Colonic mucosa (tissue), 4 donors: ENCODE data around the gene ANKRD30BL. TPM values are rescaled to one million over a fixed set of nuclear protein-coding genes. Genes with fewer than 3 reads are reported as not detected.
"Not testable (repeated sequence)": the region's sequence is repeated elsewhere in the genome, so short reads cannot be mapped to it uniquely, and the experiment has no call there.

Experiments used
- DNase-seq: peaks from one replicate; pipeline ENCODE4 v3.0.0-alpha.2; 2020
- H3K27ac ChIP-seq: fragments of 200-600 bp; one replicate; pipeline ENCODE4 v1.8.0; 2021
- H3K27me3 ChIP-seq: fragments of 200-600 bp; one replicate; pipeline ENCODE4 v1.8.0; 2021
- H3K36me3 ChIP-seq: fragments of 200-600 bp; one replicate; pipeline ENCODE4 v1.8.0; 2021
- H3K4me1 ChIP-seq: fragments of 200-600 bp; one replicate; pipeline ENCODE4 v1.8.0; 2021; ENCODE audit warnings: mild to moderate bottlenecking
- H3K4me3 ChIP-seq: fragments of 200-600 bp; one replicate; pipeline ENCODE4 v1.8.0; 2021
- H3K9ac ChIP-seq, 2 donors: one replicate each; pipeline ENCODE4 v1.7.0; 2013; ENCODE audit warnings: control low read depth in 2 of 2, low read depth in 2 of 2, low read length in 2 of 2
- H3K9me3 ChIP-seq: fragments of 200-600 bp; one replicate; pipeline ENCODE4 v1.8.0; 2021
- intact Hi-C: fragments of 100-400 bp; cut with DNase I; formaldehyde crosslinking; loops from one replicate; pipeline ENCODE4 v1.14.1; 2022
- total RNA-seq, 2 donors: library from RNA; stranded (reverse); fragmentation: NEBNext Ultra II Directional in 1 of 2; extraction: Animal tissue kit (Norgen Biotek cat#: 25700) in 1 of 2; gene quantifications; one replicate each; pipeline ENCODE4 v1.2.1, GENCODE V29; 2021
- TF ChIP-seq, protein P1 (sequence below): fragments of 200-600 bp; IDR thresholded peaks from one replicate; pipeline ENCODE4 v1.8.0; 2022; ENCODE audit warnings: antibody characterized with exemption, mild to moderate bottlenecking
- donor health status: healthy.
- donor health status: DM: no; HTN: no; CAD: no.
- donor health status: DM: no; HTN: no; CAD: no.

Gene ANKRD30BL, protein sequence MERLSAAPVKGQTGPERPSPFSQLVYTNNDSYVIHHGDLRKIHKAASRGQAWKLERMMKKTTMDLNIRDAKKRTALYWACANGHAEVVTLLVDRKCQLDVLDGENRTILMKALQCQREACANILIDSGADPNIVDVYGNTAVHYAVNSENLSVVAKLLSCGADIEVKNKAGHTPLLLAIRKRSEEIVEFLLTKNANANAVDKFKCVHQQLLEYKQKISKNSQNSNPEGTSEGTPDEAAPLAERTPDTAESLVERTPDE
- not detected for total RNA-seq

DNA sequence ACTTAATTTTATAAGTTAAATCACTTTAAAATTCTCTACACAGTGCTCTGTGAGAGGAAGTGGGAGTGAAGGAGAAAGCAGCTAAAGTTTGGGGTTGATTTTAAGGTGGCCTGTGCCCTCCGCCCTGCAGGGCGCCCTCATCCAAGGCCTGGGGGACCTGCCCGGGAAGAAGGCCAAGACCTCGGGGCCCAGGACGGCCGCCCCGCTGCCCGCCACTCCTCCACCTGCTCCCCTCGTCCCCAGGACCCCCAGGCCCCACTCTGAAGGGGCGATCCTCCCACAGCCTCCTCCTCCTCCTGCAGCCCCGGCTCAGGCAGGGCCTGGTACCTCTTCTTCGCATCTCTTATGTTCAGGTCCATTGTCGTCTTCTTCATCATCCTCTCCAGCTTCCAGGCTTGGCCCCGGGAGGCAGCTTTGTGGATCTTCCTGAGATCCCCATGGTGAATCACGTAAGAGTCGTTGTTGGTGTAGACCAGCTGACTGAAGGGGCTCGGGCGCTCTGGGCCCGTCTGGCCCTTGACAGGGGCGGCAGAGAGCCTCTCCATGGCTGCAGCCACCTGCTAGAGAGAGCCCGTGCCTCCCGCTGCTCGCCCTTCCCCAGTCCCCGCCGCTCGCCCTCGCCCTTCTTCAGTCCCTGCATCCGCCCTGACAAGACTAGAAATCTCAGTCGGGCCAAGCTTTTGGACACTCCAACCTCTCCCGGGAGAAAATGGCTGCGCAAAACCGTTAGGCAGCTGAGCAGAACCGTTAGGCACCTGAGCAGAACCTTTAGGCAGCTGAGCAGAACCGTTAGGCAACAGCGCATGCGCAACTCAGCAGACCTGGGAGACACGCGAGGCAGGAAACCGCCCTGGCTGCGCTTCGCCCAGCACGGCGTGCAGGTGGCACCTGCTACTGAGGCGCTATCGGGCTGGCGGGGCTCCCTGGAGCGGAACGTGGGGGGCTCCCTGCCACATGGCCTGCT lies at the start of gene ANKRD30BL:
TSS of gene ANKRD30BL (minus strand) at position 792 of the 964 bp plus-strand sequence. CDS start at position 545, 247 bp downstream.
- intact Hi-C loops, H3K36me3 ChIP-seq, H3K4me1 ChIP-seq, H3K4me3 ChIP-seq, DNase-seq, H3K9ac ChIP-seq, H3K27ac ChIP-seq, H3K9me3 ChIP-seq, H3K27me3 ChIP-seq: not testable (repeated sequence)

DNA sequence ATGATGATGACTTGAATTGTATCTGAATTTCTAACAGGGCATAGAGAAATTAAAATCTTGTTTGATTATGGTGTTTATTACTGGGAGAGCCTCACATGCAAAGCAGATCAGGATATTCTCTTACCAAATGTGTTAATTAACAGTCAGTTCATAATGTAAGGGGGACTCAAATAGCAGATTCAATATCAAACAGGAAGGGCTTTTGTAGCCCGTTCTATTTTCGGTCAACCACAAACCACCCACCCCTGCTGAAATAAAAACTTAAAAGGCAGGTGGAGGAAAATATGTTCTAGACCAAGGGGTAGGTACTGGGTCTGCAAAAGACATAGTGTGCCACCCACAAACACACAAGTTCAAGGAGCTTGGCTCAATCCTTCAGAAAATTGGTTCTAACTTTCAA lies 41.1 kb upstream of the ANKRD30BL start:
- H3K9ac ChIP-seq, H3K9me3 ChIP-seq, H3K4me1 ChIP-seq, H3K27me3 ChIP-seq, intact Hi-C loops, DNase-seq, H3K4me3 ChIP-seq, H3K36me3 ChIP-seq, H3K27ac ChIP-seq: not testable (repeated sequence)

DNA sequence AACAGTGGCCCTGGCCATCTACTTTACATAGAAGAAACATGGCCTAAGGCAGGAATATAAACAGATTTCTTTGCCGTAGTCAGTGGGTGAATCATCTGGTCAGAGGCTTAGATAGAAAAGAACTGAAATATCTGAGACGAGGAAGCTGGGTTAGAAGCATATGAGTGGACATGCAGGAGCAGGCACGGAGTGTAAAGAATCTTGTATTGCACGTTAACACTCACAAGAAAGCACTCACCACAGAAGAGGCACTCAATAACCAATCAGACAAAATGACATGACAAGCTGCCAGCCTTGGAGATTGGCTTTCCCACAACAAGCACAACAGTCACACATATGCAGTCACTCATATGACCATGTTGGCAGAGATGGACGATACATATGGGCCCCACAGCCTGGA lies 31.1 kb upstream of the ANKRD30BL start:
- H3K9me3 ChIP-seq, H3K4me3 ChIP-seq, H3K4me1 ChIP-seq, intact Hi-C loops, DNase-seq, H3K27me3 ChIP-seq, H3K27ac ChIP-seq, H3K9ac ChIP-seq, H3K36me3 ChIP-seq: not testable (repeated sequence)

DNA sequence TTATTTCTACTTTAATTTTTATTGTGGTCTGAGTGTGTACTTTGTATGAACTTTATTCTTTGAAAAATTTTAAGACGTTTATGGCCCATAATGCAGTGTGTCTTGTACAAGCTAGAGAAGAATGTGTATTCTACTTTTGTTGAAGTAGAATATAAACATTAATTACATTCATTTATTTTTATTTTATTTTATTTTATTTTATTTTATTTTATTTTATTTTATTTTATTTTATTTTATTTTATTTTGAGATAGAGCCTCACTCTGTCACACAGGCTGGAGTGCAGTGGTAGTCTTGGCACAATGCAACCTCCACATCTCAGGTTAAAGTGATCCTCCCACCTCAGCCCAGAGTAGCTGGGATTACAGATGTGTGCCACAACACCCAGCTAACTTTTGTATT lies 5.3 kb upstream of the ANKRD30BL start:
- H3K27me3 ChIP-seq, H3K27ac ChIP-seq, intact Hi-C loops, DNase-seq, H3K9me3 ChIP-seq, H3K36me3 ChIP-seq, H3K9ac ChIP-seq, H3K4me1 ChIP-seq, H3K4me3 ChIP-seq: not testable (repeated sequence)

DNA sequence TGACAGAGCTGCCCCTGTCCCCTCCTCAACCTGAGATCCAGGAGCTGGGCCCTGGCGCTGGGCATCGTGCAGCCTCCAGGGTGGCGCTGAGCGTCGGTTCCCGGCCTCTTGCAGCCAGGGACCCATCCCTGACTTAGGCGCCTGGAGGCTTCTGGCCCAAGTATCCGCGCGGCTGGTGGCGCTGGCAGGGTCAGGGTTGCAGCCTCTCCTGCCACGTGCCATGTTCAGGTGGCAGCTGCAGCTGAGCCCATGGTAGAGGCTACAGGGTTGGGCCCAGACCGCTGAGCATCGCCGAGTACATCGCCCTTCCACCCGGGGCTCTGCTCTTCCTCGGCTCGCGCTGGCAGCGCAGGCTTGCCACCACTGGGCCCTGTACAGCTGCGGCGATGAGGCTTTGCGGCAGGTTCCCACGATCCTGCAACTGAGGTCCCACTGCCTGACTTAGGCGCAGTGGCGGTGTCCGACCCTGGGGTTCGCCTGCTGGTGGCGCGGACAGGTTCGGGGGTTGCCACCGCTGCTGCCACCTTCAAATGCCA lies 441 bp upstream of the ANKRD30BL start:
- H3K27me3 ChIP-seq, intact Hi-C loops, H3K36me3 ChIP-seq, H3K4me3 ChIP-seq, H3K9ac ChIP-seq, H3K4me1 ChIP-seq, H3K27ac ChIP-seq, DNase-seq, H3K9me3 ChIP-seq: not testable (repeated sequence)

DNA sequence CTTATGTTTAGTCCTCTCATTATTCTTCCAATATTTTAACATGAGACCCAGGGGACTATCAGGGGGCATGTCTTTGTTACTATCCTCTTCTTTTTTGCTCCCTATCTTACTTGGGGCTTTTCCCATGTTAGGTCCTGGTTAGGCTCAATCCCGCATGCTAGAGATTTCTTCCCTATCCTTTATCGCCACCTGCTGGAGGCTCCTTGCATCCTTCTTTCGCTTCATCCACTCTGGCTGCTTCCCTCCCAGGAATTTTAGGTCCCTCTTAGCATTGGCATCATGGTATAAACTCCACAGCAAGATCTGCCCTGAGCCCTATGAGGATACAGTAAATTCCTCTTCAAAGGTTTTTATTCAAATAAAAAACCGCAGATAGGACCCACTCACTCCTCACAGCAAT lies 15.0 kb downstream of the ANKRD30BL start:
- intact Hi-C loops, H3K36me3 ChIP-seq, H3K4me3 ChIP-seq, H3K9me3 ChIP-seq, H3K27me3 ChIP-seq, H3K27ac ChIP-seq, H3K4me1 ChIP-seq, H3K9ac ChIP-seq: not testable (repeated sequence)
- TF ChIP-seq, protein P1, sequence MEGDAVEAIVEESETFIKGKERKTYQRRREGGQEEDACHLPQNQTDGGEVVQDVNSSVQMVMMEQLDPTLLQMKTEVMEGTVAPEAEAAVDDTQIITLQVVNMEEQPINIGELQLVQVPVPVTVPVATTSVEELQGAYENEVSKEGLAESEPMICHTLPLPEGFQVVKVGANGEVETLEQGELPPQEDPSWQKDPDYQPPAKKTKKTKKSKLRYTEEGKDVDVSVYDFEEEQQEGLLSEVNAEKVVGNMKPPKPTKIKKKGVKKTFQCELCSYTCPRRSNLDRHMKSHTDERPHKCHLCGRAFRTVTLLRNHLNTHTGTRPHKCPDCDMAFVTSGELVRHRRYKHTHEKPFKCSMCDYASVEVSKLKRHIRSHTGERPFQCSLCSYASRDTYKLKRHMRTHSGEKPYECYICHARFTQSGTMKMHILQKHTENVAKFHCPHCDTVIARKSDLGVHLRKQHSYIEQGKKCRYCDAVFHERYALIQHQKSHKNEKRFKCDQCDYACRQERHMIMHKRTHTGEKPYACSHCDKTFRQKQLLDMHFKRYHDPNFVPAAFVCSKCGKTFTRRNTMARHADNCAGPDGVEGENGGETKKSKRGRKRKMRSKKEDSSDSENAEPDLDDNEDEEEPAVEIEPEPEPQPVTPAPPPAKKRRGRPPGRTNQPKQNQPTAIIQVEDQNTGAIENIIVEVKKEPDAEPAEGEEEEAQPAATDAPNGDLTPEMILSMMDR, result peak; percentile 64
- DNase-seq, result peak; percentile 55
